HepG2 (cell line): ENCODE data around the gene UBE2QL1. TPM values are rescaled to one million over a fixed set of nuclear protein-coding genes. Genes with fewer than 3 reads are reported as not detected.

Experiments
- ATAC-seq: fragments of 200-7000 bp; cut with Tn5 transposase; 3 replicates; pipeline ENCODE4 v1.9.1; 2020; ENCODE audit warnings: mild to moderate bottlenecking, moderate library complexity
- BruUV-seq: library from RNA; stranded (reverse); fragments of 400-500 nt; replicated peaks from 2 replicates; lab custom pipeline; 2021; lab: Mats Ljungman, UMichigan
- CTCF ChIA-PET: fragments of 300-600 bp; formaldehyde crosslinking; extraction: SDS; loops from one replicate; lab custom pipeline; 2021; ENCODE audit warnings: low total read pairs, inconsistent platforms, low intra/inter-chr PET ratio; lab: Yijun Ruan, JAX
- POLR2A ChIA-PET: fragments of 350-600 bp; sonication (Branson Sonifier 250); formaldehyde crosslinking; loops from one replicate; lab custom pipeline; 2020; ENCODE audit warnings: antibody characterized with exemption, inconsistent platforms; lab: Yijun Ruan, JAX
- DNase-seq: peaks from one replicate; pipeline ENCODE4 v3.0.0-alpha.2; 2015; ENCODE audit warnings: low spot score
- FAIRE-seq: peaks from 3 replicates; lab custom pipeline; 2011; peaks lifted over from hg19 to GRCh38; lab: Jason Lieb, UNC
- H2AFZ ChIP-seq: one replicate; pipeline ENCODE4 v1.6.1; 2011; ENCODE audit warnings: low read length, inconsistent platforms
- H3K27ac ChIP-seq: fragments of 300-600 bp; 3 replicates; pipeline ENCODE4 v1.8.0; 2011; ENCODE audit warnings: mixed run types, mild to moderate bottlenecking, mixed read lengths, low read length, inconsistent platforms; ENCODE audit not compliant: insufficient read depth; ENCODE audit errors: extremely low read length
- H3K27me3 ChIP-seq, 2 experiments: fragments of 200-600 bp in 1 of 2; 2 replicates in 1 of 2; 3 replicates in 1 of 2; pipeline versions ENCODE4 v1.6.0 to v1.8.0; 2011; ENCODE audit warnings: low read length in 2 of 2, mild to moderate bottlenecking in 2 of 2, moderate library complexity in 2 of 2, inconsistent platforms in 1 of 2; ENCODE audit not compliant: insufficient read depth in 2 of 2, control insufficient read depth in 1 of 2
- H3K36me3 ChIP-seq, 2 experiments: fragments of 200-600 bp in 1 of 2; replicated peaks in 1 of 2; 2 replicates in 1 of 2; 3 replicates in 1 of 2; pipeline versions ENCODE4 v1.5.1 to v1.8.0; 2011; ENCODE audit warnings: low read length in 2 of 2, inconsistent platforms in 1 of 2; ENCODE audit not compliant: insufficient read depth in 2 of 2, control insufficient read depth in 1 of 2
- H3K4me1 ChIP-seq: 2 replicates; pipeline ENCODE4 v1.5.1; 2012; ENCODE audit warnings: low read length, inconsistent platforms; ENCODE audit not compliant: insufficient read depth
- H3K4me2 ChIP-seq: 2 replicates; pipeline ENCODE4 v1.6.0; 2011; ENCODE audit warnings: low read depth, low read length, inconsistent platforms
- H3K4me3 ChIP-seq, 3 experiments: fragments of 200-600 bp in 1 of 3; sonication (generic), shearing (Covaris generic) in 1 of 3; replicated peaks in 1 of 3; 2 replicates each; pipeline ENCODE4 v1.5.1; 2011 to 2016; ENCODE audit warnings: low read length in 3 of 3, inconsistent platforms in 2 of 3, low read depth in 2 of 3, mild to moderate bottlenecking in 2 of 3, control low read depth in 1 of 3, mixed read lengths in 1 of 3; ENCODE audit not compliant: insufficient read depth in 1 of 3
- H3K79me2 ChIP-seq: one replicate; pipeline ENCODE4 v1.6.1; 2011; ENCODE audit warnings: low read length, inconsistent platforms; ENCODE audit not compliant: insufficient read depth
- H3K9ac ChIP-seq: 2 replicates; pipeline ENCODE4 v1.6.0; 2011; ENCODE audit warnings: mild to moderate bottlenecking, low read depth, low read length, inconsistent platforms; ENCODE audit not compliant: insufficient read depth
- H3K9me3 ChIP-seq: 2 replicates; pipeline ENCODE4 v1.5.1; 2012; ENCODE audit warnings: mild to moderate bottlenecking, low read length
- H4K20me1 ChIP-seq: 2 replicates; pipeline ENCODE4 v1.6.0; 2011; ENCODE audit warnings: inconsistent platforms, mild to moderate bottlenecking, low read length, moderate library complexity; ENCODE audit not compliant: insufficient read depth
- ARHGAP35 ChIP-seq: sonication (generic); formaldehyde crosslinking; IDR thresholded peaks from 2 replicates; pipeline ENCODE4 v1.9.0; 2022; ENCODE audit warnings: mild to moderate bottlenecking, inconsistent platforms, moderate library complexity, missing genetic modification reagents, borderline replicate concordance
- MLLT10 ChIP-seq: sonication (generic); formaldehyde crosslinking; IDR thresholded peaks from 2 replicates; pipeline ENCODE4 v1.4.0; 2020; ENCODE audit warnings: missing genetic modification reagents
- SKIL ChIP-seq: sonication (generic); formaldehyde crosslinking; IDR thresholded peaks from 2 replicates; pipeline ENCODE4 v1.8.0; 2022; ENCODE audit warnings: missing genetic modification reagents, mild to moderate bottlenecking, moderate library complexity, borderline replicate concordance
- TBP ChIP-seq: sonication (generic); formaldehyde crosslinking; IDR thresholded peaks from 2 replicates; pipeline ENCODE4 v1.5.0; 2020; ENCODE audit warnings: missing genetic modification reagents
- ZBTB37 ChIP-seq: sonication (generic); formaldehyde crosslinking; IDR thresholded peaks from 2 replicates; pipeline ENCODE4 v1.4.0; 2020; ENCODE audit warnings: mild to moderate bottlenecking, missing genetic modification reagents
- ZNF468 ChIP-seq: sonication (generic); formaldehyde crosslinking; IDR thresholded peaks from 2 replicates; pipeline ENCODE4 v1.8.0; 2022; ENCODE audit warnings: mild to moderate bottlenecking, moderate library complexity, missing genetic modification reagents
- ZNF598 ChIP-seq: sonication (generic); formaldehyde crosslinking; IDR thresholded peaks from 2 replicates; pipeline ENCODE4 v1.5.1; 2020; ENCODE audit warnings: mild to moderate bottlenecking, missing genetic modification reagents, borderline replicate concordance
- ZNF776 ChIP-seq: sonication (generic); formaldehyde crosslinking; IDR thresholded peaks from 2 replicates; pipeline ENCODE4 v1.4.0; 2020; ENCODE audit warnings: mild to moderate bottlenecking, missing genetic modification reagents
- WGBS: methylation state at CpG from one replicate; pipeline ENCODE4 v1.1.6; 2017; ENCODE audit warnings: low lambda C conversion rate; 5-methylcytosine and 5-hydroxymethylcytosine counted together
- in situ Hi-C: cut with HindIII; loops from 2 replicates; pipeline ENCODE4 v1.10.0; 2017; ENCODE audit warnings: low pct_unique_long_range_greater_than_20kb; ENCODE audit not compliant: extremely low pct_ligation_motif_present
- intact Hi-C: fragments of 100-400 bp; cut with micrococcal nuclease; formaldehyde crosslinking; loops from one replicate; pipeline ENCODE4 v1.10.0; 2022; ENCODE audit not compliant: unreplicated experiment
- polyA plus RNA-seq, 8 experiments: library from polyadenylated mRNA; depleted of rRNA in 3 of 8; stranded (reverse) in 7 of 8; unstranded in 1 of 8; fragments of >200 nt; fragmentation: Illumina TruSeq in 4 of 8; extraction: Trizol in 4 of 8; gene quantifications; 2 replicates each; pipeline versions ENCODE4 v1.2.1 to v1.2.3, GENCODE V29; 2011 to 2016; ENCODE audit warnings: low read depth in 4 of 8, missing spikeins in 1 of 8, mixed read lengths in 1 of 8; ENCODE audit not compliant: insufficient read depth in 1 of 8
- total RNA-seq, 5 experiments: library from RNA; depleted of rRNA; stranded (reverse); fragments of >200 nt; fragmentation: Illumina TruSeq; extraction: Trizol; gene quantifications; 2 replicates each; pipeline ENCODE4 v1.2.3, GENCODE V29; 2016; ENCODE audit warnings: low read depth in 1 of 5

The UBE2QL1 gene
- total and polyA plus RNA-seq, 2 of the 13 experiments (the other 11 are each of a cell fraction or from before 2014, with no cell fraction given) = not detected

GRCh38 chr5:6476313-6476661 lies 27.6 kb downstream of the UBE2QL1 start:
- H4K20me1 ChIP-seq = no peaks in the 10 kb centered on the region
- FAIRE-seq = no peak
- ATAC-seq = no peak
- POLR2A ChIA-PET = no interaction called here
- CTCF ChIA-PET = no interaction called here
- H3K9me3 ChIP-seq = no peaks in the 10 kb centered on the region
- no peak overlapping the region for H3K4me3 ChIP-seq
- 43% methylated on average over 3 of the region's 6 CpGs for WGBS
- H3K9ac ChIP-seq = no peak overlapping the region
- peaks cover 0 to 9% of the 10 kb centered on the region in 2 experiments; a peak in 1 of 5 replicates for H3K27me3 ChIP-seq
- no TSS peak for BruUV-seq
- no peaks in the 10 kb centered on the region for H3K36me3 ChIP-seq
- no peak overlapping the region for H2AFZ ChIP-seq
- H3K4me2 ChIP-seq = no peak overlapping the region
- in situ Hi-C loops (no loop called here), intact Hi-C loops (no loop called here)
- no peak overlapping the region for H3K27ac ChIP-seq
- no peaks in the 10 kb centered on the region for H3K4me1 ChIP-seq
- DNase-seq = no peak
- no peaks in the 10 kb centered on the region for H3K79me2 ChIP-seq
- TF ChIP-seq ZBTB37 (CRISPR knock-in tag) (no peak), ARHGAP35 (CRISPR knock-in tag) (no peak), ZNF598 (CRISPR knock-in tag) (no peak), MLLT10 (CRISPR knock-in tag) (no peak), ZNF468 (CRISPR knock-in tag) (no peak), ZNF776 (CRISPR knock-in tag) (no peak), TBP (CRISPR knock-in tag) (no peak), SKIL (CRISPR knock-in tag) (no peak)
